Measurements from ENCODE around the gene ARL8A.

The ARL8A gene

DNA sequence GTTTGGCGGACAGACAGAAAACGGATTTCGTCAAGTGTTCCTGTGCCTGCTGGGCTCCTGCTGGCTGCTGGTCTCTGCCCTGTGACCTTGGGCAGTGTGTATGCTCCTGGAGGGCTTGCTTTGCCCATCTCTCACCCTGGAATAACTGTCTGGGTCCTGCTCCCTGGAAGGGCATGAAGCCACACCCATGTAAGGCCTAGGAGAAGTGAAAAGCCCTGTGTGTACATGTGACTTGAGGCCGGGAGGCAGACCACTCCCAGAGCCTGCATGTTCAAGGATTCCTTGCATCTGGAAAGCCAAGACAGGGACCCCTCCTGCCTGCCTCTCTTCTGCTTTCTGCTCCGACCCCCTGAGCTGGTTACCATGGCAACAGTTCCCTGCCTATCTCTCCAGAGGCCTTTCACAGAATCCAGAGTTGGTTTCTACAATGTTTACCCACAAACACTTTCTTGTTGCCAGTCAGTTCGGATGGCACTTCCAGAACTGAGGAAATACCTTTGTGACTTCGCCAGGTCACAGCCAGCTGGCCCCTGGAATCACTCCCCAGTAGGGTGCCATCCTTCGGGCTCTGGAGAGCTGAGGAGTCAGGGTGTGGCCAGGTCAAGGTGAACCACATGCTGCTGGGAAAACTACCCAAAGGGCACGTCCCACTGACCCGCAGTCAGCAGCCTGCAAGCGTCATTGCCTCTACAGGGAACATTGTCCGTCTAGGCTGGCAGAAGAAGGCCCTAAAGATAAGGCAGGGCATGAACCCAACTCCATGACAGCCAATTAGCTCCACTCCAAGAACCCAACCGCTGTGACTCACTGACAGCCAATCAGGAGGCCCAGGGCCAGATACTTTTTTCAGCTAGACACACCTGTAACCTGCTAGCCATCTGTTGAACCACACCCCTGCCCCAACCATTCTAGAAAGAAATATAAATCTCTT lies 36.5 kb downstream of the ARL8A start:
- FAIRE-seq = no peak

- no peak for FAIRE-seq
Observed at GRCh38 chr1:202107321-202107761, 37.2 kb downstream of the ARL8A start.

- FAIRE-seq = no peak
Observed at GRCh38 chr1:202106340-202107254, 37.9 kb downstream of the ARL8A start.

GRCh38 chr1:202105571-202106339 lies 38.8 kb downstream of the ARL8A start:
- no peak for FAIRE-seq

- FAIRE-seq = no peak
Observed at GRCh38 chr1:202104073-202104472, 40.5 kb downstream of the ARL8A start.

DNA sequence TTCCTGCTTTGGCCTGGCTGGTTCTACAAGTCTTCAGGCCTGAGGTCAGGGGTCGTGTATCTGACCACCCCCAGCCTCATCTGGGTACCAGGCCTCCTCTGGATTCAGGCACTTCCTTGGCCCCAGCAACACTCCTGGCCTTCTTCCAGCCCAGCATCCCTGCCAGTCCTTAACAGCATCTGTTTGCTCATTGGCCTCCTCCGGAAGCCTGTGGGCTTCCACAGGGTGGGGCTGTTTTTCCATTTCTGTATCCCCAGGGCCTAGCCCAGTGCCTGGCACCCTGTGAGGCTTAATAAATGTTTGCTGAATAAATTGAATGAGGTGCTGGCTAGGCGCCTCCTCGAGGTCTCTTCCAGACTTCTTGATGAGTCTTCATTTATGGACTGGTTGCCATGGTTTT lies 43.4 kb downstream of the ARL8A start:
- FAIRE-seq = no peak

DNA sequence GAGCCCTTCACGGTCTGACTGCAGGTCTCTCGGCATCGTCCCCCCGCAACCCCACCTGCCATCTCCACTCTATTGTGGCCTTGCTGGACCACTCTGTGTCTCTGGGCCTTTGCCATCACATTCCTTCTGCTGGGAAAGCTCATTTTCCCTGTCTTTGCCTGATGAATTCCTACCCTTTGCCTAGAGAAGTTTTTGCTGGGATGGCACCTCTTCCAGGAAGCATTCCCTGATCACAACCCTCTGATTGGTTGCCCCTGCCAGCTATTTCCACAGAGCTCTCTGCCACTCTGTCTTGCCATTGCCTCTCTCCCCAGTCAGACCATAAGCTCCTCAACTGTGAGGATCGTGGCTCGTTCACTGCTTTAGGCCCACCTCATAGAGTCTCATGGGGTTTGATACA lies 50.7 kb downstream of the ARL8A start:
- FAIRE-seq = no peak

GRCh38 chr1:202090994-202091393 lies 53.5 kb downstream of the ARL8A start:
- no peak for FAIRE-seq

GRCh38 chr1:202088206-202088605 lies 56.3 kb downstream of the ARL8A start:
- FAIRE-seq = no peak

DNA sequence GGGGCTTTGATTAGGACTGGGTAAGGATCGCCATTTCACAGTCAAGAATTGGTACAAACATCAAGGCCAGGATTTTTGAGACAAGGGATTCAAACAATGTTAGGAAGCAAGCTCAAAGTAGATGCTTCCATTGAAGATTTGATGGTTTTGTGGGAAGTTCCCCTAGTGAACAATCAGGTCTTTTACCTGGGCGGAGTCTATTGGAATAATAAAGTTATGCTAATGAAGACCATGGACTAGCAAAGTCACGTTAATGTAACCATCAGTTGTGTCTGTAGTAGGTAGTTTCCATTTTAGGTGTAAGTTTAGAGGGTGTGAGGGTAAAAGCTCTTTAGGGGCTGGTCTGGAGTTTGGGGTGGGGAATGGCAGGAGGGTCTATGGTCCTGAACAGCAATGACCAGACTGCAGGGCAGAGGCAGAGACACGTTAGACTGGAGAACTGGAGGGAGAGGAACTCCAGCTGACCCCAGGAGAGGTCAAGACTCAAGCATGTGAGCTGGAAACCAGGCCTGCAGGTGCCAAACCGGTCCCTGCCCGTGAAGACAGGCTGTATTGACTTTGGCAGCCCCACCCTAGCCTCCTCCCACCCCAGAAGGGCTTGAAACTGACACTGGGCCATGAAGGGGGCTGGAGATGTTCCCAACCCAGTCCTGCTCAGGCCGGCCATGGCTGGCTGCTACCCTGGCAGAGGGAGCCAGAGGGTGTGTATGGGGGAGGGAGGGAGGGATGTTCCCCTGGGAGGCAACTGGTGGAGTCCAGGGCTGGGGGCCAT lies 57.8 kb downstream of the ARL8A start:
- FAIRE-seq = no peak

- no peak for FAIRE-seq
Observed at GRCh38 chr1:202085682-202086373, 58.7 kb downstream of the ARL8A start.

DNA sequence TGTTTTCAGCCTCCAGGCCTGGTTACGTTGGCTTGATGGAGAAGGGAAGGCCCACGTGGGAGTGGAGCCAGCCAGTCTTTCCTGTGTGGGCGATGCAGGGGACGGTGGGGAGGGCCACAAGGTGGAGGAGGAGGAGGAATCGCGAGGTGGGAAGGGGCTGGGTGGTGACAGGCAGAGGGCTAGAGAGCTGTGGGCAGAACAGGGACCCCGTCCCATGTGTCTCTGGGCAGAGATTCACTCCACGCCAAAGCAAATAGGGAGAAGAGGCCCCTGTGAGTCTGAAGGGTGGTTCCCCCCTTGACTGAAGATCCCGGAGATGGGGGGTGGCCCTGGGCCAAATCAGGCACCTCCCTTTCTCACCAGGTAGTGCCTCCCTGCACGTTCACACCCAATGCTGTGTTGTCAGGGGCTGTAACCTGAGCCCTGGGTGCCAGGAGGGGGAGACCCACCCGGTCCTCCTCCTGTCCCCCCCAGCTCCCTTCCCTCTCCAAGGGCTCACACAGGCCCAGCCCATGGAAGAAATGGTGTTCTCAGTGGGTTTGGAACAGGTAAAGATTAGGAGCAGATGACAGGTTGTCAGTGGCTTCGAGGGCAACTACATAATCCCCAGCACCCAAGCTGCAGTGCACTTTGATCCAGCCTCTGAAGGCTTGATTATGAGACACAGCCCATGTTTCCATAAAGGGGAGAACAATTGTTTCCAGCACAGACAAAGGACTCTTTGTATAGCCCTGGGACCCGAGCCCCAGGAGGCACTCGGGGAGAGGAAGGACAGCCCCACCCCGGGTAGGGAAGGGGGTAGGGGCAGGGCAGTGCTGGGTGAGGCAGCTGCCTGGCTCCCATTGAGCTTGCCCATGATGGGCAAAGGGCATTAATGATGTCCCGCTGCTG lies 59.5 kb downstream of the ARL8A start:
- FAIRE-seq = no peak
